Measurements from ENCODE around the gene SMIM10L2A.
"Not testable (repeated sequence)": the region's sequence is repeated elsewhere in the genome, so short reads cannot be mapped to it uniquely, and the experiment has no call there.

The SMIM10L2A gene

GRCh38 chrX:135395064-135395463, 26.7 kb upstream of the SMIM10L2A start:
- no peak overlapping the region for H3K4me3 ChIP-seq (ENCODE audit: low read depth in 1 of 5, low read length in 5 of 5)
- H3K4me1 ChIP-seq (ENCODE audit: control insufficient read depth in 5 of 5, insufficient read depth in 5 of 5, low read length in 5 of 5), result peaks cover 2 to 8% (median 5%) of the 10 kb centered on the region in 5 donors
- H3K9ac ChIP-seq (ENCODE audit: low read length in 5 of 5), result no peak overlapping the region
- no peaks in the 10 kb centered on the region for H3K9me3 ChIP-seq (ENCODE audit: control insufficient read depth in 5 of 5, low read length in 5 of 5)
- H3K27me3 ChIP-seq (ENCODE audit: control insufficient read depth in 5 of 5, insufficient read depth in 4 of 5, low read length in 5 of 5), result peaks cover 0 to 4% (median 3%) of the 10 kb centered on the region in 5 donors
- H3K36me3 ChIP-seq (ENCODE audit: control insufficient read depth in 5 of 5, insufficient read depth in 5 of 5, low read length in 5 of 5), result no peaks in the 10 kb centered on the region
- H3K27ac ChIP-seq (ENCODE audit: low read depth, low read length), result no peak overlapping the region

GRCh38 chrX:135396109-135396508, 25.6 kb upstream of the SMIM10L2A start:
- H3K9me3 ChIP-seq (ENCODE audit: control insufficient read depth in 5 of 5, low read length in 5 of 5), result no peaks in the 10 kb centered on the region
- H3K27me3 ChIP-seq (ENCODE audit: control insufficient read depth in 5 of 5, insufficient read depth in 4 of 5, low read length in 5 of 5), result peaks cover 0 to 4% (median under 1%) of the 10 kb centered on the region in 5 donors
- H3K4me3 ChIP-seq (ENCODE audit: low read depth in 1 of 5, low read length in 5 of 5), result no peak overlapping the region
- no peaks in the 10 kb centered on the region for H3K36me3 ChIP-seq (ENCODE audit: control insufficient read depth in 5 of 5, insufficient read depth in 5 of 5, low read length in 5 of 5)
- peaks cover 2 to 8% (median 5%) of the 10 kb centered on the region in 5 donors for H3K4me1 ChIP-seq (ENCODE audit: control insufficient read depth in 5 of 5, insufficient read depth in 5 of 5, low read length in 5 of 5)
- H3K9ac ChIP-seq (ENCODE audit: low read length in 5 of 5), result no peak overlapping the region
- no peak overlapping the region for H3K27ac ChIP-seq (ENCODE audit: low read depth, low read length)

- H3K4me1 ChIP-seq (ENCODE audit: control insufficient read depth in 5 of 5, insufficient read depth in 5 of 5, low read length in 5 of 5), result peaks cover 2 to 8% (median 5%) of the 10 kb centered on the region in 5 donors
- no peak overlapping the region for H3K4me3 ChIP-seq (ENCODE audit: low read depth in 1 of 5, low read length in 5 of 5)
- peaks cover 0 to 3% (median 0%) of the 10 kb centered on the region in 5 donors for H3K27me3 ChIP-seq (ENCODE audit: control insufficient read depth in 5 of 5, insufficient read depth in 4 of 5, low read length in 5 of 5)
- no peaks in the 10 kb centered on the region for H3K36me3 ChIP-seq (ENCODE audit: control insufficient read depth in 5 of 5, insufficient read depth in 5 of 5, low read length in 5 of 5)
- H3K9me3 ChIP-seq (ENCODE audit: control insufficient read depth in 5 of 5, low read length in 5 of 5), result no peaks in the 10 kb centered on the region
- no peak overlapping the region for H3K27ac ChIP-seq (ENCODE audit: low read depth, low read length)
- no peak overlapping the region for H3K9ac ChIP-seq (ENCODE audit: low read length in 5 of 5)
Measured at GRCh38 chrX:135396566-135396965, 25.2 kb upstream of the SMIM10L2A start.

GRCh38 chrX:135397652-135398051, 24.1 kb upstream of the SMIM10L2A start:
- Histone ChIP-seq H3K36me3 (ENCODE audit: control insufficient read depth in 5 of 5, insufficient read depth in 5 of 5, low read length in 5 of 5) (no peaks in the 10 kb centered on the region), H3K4me1 (ENCODE audit: control insufficient read depth in 5 of 5, insufficient read depth in 5 of 5, low read length in 5 of 5) (peaks cover 2 to 8% (median 5%) of the 10 kb centered on the region in 5 donors), H3K9me3 (ENCODE audit: control insufficient read depth in 5 of 5, low read length in 5 of 5) (no peaks in the 10 kb centered on the region), H3K4me3 (ENCODE audit: low read depth in 1 of 5, low read length in 5 of 5) (no peak overlapping the region), H3K27ac (ENCODE audit: low read depth, low read length) (no peak overlapping the region), H3K9ac (ENCODE audit: low read length in 5 of 5) (no peak overlapping the region), H3K27me3 (ENCODE audit: control insufficient read depth in 5 of 5, insufficient read depth in 4 of 5, low read length in 5 of 5) (peaks cover 0 to 6% (median 0%) of the 10 kb centered on the region in 5 donors)

GRCh38 chrX:135403374-135403773, 18.4 kb upstream of the SMIM10L2A start:
- peaks cover 3 to 13% (median 9%) of the 10 kb centered on the region in 5 donors for H3K27me3 ChIP-seq (ENCODE audit: control insufficient read depth in 5 of 5, insufficient read depth in 4 of 5, low read length in 5 of 5)
- no peaks in the 10 kb centered on the region for H3K4me1 ChIP-seq (ENCODE audit: control insufficient read depth in 5 of 5, insufficient read depth in 5 of 5, low read length in 5 of 5)
- H3K4me3 ChIP-seq (ENCODE audit: low read depth in 1 of 5, low read length in 5 of 5), result no peak overlapping the region
- no peaks in the 10 kb centered on the region for H3K36me3 ChIP-seq (ENCODE audit: control insufficient read depth in 5 of 5, insufficient read depth in 5 of 5, low read length in 5 of 5)
- H3K9me3 ChIP-seq (ENCODE audit: control insufficient read depth in 5 of 5, low read length in 5 of 5), result no peaks in the 10 kb centered on the region
- no peak overlapping the region for H3K27ac ChIP-seq (ENCODE audit: low read depth, low read length)
- H3K9ac ChIP-seq (ENCODE audit: low read length in 5 of 5), result no peak overlapping the region

GRCh38 chrX:135406428-135406827, 15.3 kb upstream of the SMIM10L2A start:
- H3K27me3 ChIP-seq (ENCODE audit: control insufficient read depth in 5 of 5, insufficient read depth in 4 of 5, low read length in 5 of 5), result peaks cover 0 to 13% (median 9%) of the 10 kb centered on the region in 5 donors
- not testable (repeated sequence) for H3K9ac ChIP-seq (ENCODE audit: low read length in 5 of 5); H3K4me3 ChIP-seq (ENCODE audit: low read depth in 1 of 5, low read length in 5 of 5); H3K36me3 ChIP-seq (ENCODE audit: control insufficient read depth in 5 of 5, insufficient read depth in 5 of 5, low read length in 5 of 5); H3K27ac ChIP-seq (ENCODE audit: low read depth, low read length); H3K9me3 ChIP-seq (ENCODE audit: control insufficient read depth in 5 of 5, low read length in 5 of 5); H3K4me1 ChIP-seq (ENCODE audit: control insufficient read depth in 5 of 5, insufficient read depth in 5 of 5, low read length in 5 of 5)

GRCh38 chrX:135408794-135409193, 12.9 kb upstream of the SMIM10L2A start:
- Histone ChIP-seq H3K9me3 (ENCODE audit: control insufficient read depth in 5 of 5, low read length in 5 of 5) (peaks cover 0 to 5% (median 4%) of the 10 kb centered on the region in 5 donors), H3K4me3 (ENCODE audit: low read depth in 1 of 5, low read length in 5 of 5) (no peak overlapping the region), H3K27me3 (ENCODE audit: control insufficient read depth in 5 of 5, insufficient read depth in 4 of 5, low read length in 5 of 5) (peaks cover 0 to 13% (median 9%) of the 10 kb centered on the region in 5 donors), H3K4me1 (ENCODE audit: control insufficient read depth in 5 of 5, insufficient read depth in 5 of 5, low read length in 5 of 5) (no peaks in the 10 kb centered on the region), H3K36me3 (ENCODE audit: control insufficient read depth in 5 of 5, insufficient read depth in 5 of 5, low read length in 5 of 5) (no peaks in the 10 kb centered on the region), H3K9ac (ENCODE audit: low read length in 5 of 5) (no peak overlapping the region), H3K27ac (ENCODE audit: low read depth, low read length) (no peak overlapping the region)

GRCh38 chrX:135410861-135411627, 10.7 kb upstream of the SMIM10L2A start:
- Histone ChIP-seq H3K9me3 (ENCODE audit: control insufficient read depth in 5 of 5, low read length in 5 of 5) (peaks cover 0 to 5% (median 4%) of the 10 kb centered on the region in 5 donors), H3K9ac (ENCODE audit: low read length in 5 of 5) (no peak overlapping the region), H3K36me3 (ENCODE audit: control insufficient read depth in 5 of 5, insufficient read depth in 5 of 5, low read length in 5 of 5) (no peaks in the 10 kb centered on the region), H3K27me3 (ENCODE audit: control insufficient read depth in 5 of 5, insufficient read depth in 4 of 5, low read length in 5 of 5) (peaks cover 0 to 7% (median 3%) of the 10 kb centered on the region in 5 donors), H3K27ac (ENCODE audit: low read depth, low read length) (no peak overlapping the region), H3K4me3 (ENCODE audit: low read depth in 1 of 5, low read length in 5 of 5) (no peak overlapping the region), H3K4me1 (ENCODE audit: control insufficient read depth in 5 of 5, insufficient read depth in 5 of 5, low read length in 5 of 5) (no peaks in the 10 kb centered on the region)

GRCh38 chrX:135411893-135412292, 9.9 kb upstream of the SMIM10L2A start:
- no peak overlapping the region for H3K27ac ChIP-seq (ENCODE audit: low read depth, low read length)
- H3K36me3 ChIP-seq (ENCODE audit: control insufficient read depth in 5 of 5, insufficient read depth in 5 of 5, low read length in 5 of 5), result no peaks in the 10 kb centered on the region
- H3K9ac ChIP-seq (ENCODE audit: low read length in 5 of 5), result no peak overlapping the region
- peaks cover 0 to 8% (median 4%) of the 10 kb centered on the region in 5 donors for H3K27me3 ChIP-seq (ENCODE audit: control insufficient read depth in 5 of 5, insufficient read depth in 4 of 5, low read length in 5 of 5)
- no peak overlapping the region for H3K4me3 ChIP-seq (ENCODE audit: low read depth in 1 of 5, low read length in 5 of 5)
- no peaks in the 10 kb centered on the region for H3K4me1 ChIP-seq (ENCODE audit: control insufficient read depth in 5 of 5, insufficient read depth in 5 of 5, low read length in 5 of 5)
- peaks cover 0 to 5% (median 4%) of the 10 kb centered on the region in 5 donors for H3K9me3 ChIP-seq (ENCODE audit: control insufficient read depth in 5 of 5, low read length in 5 of 5)

GRCh38 chrX:135416546-135416945, 5.2 kb upstream of the SMIM10L2A start:
- H3K4me3 ChIP-seq (ENCODE audit: low read depth in 1 of 5, low read length in 5 of 5), result no peak overlapping the region

More at GRCh38 chrX:135416546-135416945, 5.2 kb upstream of the SMIM10L2A start:
- H3K36me3 ChIP-seq (ENCODE audit: control insufficient read depth in 5 of 5, insufficient read depth in 5 of 5, low read length in 5 of 5), result no peaks in the 10 kb centered on the region
- H3K9me3 ChIP-seq (ENCODE audit: control insufficient read depth in 5 of 5, low read length in 5 of 5), result peaks cover 0 to 7% (median 4%) of the 10 kb centered on the region in 5 donors
- H3K27me3 ChIP-seq (ENCODE audit: control insufficient read depth in 5 of 5, insufficient read depth in 4 of 5, low read length in 5 of 5), result peaks cover 0 to 9% (median 0%) of the 10 kb centered on the region in 5 donors
- no peak overlapping the region for H3K27ac ChIP-seq (ENCODE audit: low read depth, low read length)
- no peak overlapping the region for H3K9ac ChIP-seq (ENCODE audit: low read length in 5 of 5)
- H3K4me1 ChIP-seq (ENCODE audit: control insufficient read depth in 5 of 5, insufficient read depth in 5 of 5, low read length in 5 of 5), result peaks cover 0 to 4% (median 0%) of the 10 kb centered on the region in 5 donors
